NCI-H774 (cell line): ENCODE data around the gene DUOX2.

ENCODE experiments used
- DNase-seq: peaks from one replicate; lab custom pipeline; 2025; lab: John Stamatoyannopoulos, UW

Gene DUOX2

GRCh38 chr15:45114076-45114750 lies at the start of gene DUOX2, which contains the start of gene DUOXA2:
TSS of gene DUOX2 (minus strand) at chr15:45114172. CDS start at chr15:45113411, 761 bp downstream.
TSS of gene DUOXA2 (plus strand) at chr15:45114326. CDS start at chr15:45114606, 280 bp downstream.
- no peak for DNase-seq

GRCh38 chr15:45163508-45163856 lies 49.5 kb upstream of the DUOX2 start:
- no peak for DNase-seq

- DNase-seq, result peak; percentile 50
These were observed 49.0 kb upstream of the DUOX2 start for GRCh38 chr15:45162771-45163507.

DNA sequence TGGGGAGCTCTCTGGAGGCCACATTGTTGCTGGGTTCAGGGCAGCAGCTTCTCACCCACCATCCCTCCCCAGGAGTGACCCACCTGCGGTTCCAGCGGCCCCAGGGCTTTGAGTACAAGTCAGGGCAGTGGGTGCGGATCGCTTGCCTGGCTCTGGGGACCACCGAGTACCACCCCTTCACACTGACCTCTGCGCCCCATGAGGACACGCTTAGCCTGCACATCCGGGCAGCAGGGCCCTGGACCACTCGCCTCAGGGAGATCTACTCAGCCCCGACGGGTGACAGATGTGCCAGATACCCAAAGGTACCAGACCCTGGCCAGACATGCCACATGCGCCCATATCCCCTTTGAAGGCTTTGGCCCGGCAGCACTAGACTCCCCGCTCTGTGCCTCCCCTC lies 47.7 kb upstream of the DUOX2 start:
- DNase-seq, result no peak

- DNase-seq, result no peak
These were observed 44.0 kb upstream of the DUOX2 start for GRCh38 chr15:45157974-45158373.

GRCh38 chr15:45156744-45157455 lies 42.9 kb upstream of the DUOX2 start:
- no peak for DNase-seq

GRCh38 chr15:45155739-45156138 lies 41.8 kb upstream of the DUOX2 start:
- no peak for DNase-seq

- no peak for DNase-seq
These were observed 38.2 kb upstream of the DUOX2 start for GRCh38 chr15:45151998-45152828.

DNA sequence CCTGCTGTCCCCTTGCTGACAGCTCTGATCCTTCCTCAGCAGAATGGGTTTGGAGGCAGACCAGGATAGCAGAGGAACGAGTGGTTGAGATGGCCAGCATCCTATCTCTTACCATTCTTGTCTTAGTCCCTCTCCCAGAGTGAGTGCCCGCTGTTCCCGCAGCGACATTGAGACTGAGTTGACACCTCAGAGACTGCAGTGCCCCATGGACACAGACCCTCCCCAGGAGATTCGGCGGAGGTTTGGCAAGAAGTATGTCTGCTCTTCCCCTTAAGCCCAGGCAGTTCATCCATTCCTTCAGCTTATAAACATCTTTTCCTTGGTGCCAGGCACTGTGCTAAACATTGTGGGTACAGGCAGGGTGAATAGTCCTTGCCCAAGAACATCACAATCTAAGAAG lies 37.0 kb upstream of the DUOX2 start:
- DNase-seq, result no peak

- DNase-seq, result no peak
These were observed 36.5 kb upstream of the DUOX2 start for GRCh38 chr15:45150481-45150880.

GRCh38 chr15:45149060-45149459 lies 35.1 kb upstream of the DUOX2 start:
- DNase-seq, result no peak

DNA sequence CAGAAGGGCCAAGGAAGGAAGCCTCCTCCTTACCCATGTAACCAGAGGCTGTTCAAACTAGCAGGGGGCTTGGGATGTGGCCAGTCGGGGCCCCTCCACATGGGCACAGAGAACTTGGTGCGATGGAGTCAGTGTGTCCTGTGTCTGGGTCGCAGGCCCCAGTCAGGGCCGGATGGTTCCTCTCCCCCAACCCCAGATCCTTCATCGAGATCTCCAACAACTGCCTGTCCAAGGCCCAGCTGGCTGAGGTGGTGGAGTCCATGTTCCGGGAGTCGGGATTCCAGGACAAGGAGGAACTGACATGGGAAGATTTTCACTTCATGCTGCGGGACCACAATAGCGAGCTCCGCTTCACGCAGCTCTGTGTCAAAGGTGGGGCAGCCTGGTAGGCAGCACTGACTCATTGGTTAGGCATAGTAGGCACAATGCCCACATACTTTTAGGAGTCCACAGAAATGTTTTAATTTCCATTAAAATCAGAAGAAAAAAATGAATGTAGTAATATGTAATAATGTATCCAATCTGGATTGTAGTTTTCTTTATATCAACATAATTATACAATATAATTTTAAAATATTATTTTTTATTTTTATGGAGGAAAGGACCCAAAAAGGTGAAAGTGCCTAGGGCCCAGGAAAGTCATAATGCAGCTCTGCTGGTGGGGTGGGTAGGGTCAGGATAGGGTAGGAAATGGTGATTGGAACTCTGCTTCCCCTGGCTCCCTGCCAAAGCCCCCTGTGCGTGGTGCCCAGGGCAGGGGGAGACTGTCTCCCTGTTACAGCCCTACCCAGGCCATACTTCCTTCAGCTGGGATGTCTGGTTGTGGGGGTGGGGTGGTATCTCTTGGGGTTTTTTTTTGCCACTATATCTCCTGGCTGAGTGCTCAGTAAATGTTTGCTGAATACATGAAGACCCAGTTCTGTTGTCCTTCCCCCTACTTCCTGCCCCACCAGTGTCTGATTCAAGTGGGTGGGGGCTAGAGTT lies 34.4 kb upstream of the DUOX2 start:
- no peak for DNase-seq

- no peak for DNase-seq
These were observed 33.6 kb upstream of the DUOX2 start for GRCh38 chr15:45147606-45148005.

GRCh38 chr15:45146405-45146804 lies 32.4 kb upstream of the DUOX2 start:
- DNase-seq, result no peak

- DNase-seq, result no peak
These were observed 30.8 kb upstream of the DUOX2 start for GRCh38 chr15:45144775-45145174.

GRCh38 chr15:45143946-45144345 lies 30.0 kb upstream of the DUOX2 start:
- DNase-seq, result no peak

DNA sequence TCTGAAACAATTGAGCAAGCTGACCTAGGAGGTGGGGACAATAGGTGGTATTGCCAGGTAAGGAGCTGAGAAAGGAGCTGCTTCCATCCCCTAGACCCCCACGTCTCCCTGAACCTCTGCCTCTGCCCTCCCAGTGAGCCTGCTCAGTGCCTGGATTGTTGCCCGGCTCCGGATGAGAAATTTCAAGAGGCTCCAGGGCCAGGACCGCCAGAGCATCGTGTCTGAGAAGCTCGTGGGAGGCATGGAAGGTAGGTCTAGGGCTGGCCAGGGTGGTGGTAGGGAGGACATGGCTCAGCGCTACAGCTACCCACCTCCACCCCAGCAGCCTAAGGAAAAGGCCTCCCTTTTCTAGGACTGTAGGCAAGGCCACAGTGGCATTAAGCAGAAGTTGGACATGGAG lies 29.1 kb upstream of the DUOX2 start:
- DNase-seq, result no peak

DNA sequence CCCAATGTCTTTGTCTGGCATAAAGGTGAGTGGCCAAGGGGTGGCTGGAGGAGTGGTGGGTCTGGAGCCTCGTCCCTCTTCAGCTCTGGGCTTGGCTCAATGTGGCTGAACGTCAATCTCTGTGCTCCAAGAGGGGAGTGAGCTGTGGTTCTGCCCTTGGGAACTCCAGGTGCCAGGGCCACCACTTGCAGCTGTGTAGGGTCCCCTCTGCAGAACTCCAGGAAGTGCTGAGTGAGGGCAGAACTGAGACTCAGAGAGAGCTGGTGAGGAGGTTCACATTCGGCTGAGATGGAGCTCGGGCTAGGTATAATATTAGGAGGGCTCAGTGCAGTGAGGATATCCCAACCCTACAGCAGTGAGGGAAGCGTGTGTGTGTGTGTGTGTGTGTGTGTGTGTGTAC lies 27.4 kb upstream of the DUOX2 start:
- DNase-seq, result no peak

DNA sequence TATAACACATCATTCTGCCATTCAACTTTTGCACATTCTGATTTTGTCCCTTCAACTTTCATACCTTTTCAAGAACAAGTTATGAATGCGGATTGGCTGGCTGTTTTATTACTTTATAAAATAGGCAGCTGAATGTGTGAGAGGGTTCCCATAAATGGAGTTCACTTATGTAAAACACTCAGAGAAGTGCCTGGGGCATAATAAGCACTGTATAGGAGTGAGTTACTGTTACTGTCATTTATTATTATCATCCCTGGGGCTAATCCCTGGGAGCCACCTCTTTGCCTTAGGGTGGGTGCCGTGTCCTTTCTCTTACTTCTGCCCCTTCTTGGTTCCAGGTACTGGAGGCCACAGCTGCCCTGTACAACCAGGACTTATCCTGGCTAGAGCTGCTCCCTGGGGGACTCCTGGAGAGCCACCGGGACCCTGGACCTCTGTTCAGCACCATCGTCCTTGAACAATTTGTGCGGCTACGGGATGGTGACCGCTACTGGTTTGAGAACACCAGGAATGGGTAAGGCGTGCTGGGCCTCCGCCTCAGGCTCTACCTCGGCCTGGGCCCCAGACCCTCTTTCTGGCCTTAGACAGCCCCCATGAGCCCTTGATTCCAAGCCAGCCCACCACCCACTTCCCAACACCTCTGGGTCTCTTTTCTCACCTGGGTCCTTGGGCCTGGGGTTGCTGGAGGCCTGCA lies 26.7 kb upstream of the DUOX2 start:
- DNase-seq, result no peak

DNA sequence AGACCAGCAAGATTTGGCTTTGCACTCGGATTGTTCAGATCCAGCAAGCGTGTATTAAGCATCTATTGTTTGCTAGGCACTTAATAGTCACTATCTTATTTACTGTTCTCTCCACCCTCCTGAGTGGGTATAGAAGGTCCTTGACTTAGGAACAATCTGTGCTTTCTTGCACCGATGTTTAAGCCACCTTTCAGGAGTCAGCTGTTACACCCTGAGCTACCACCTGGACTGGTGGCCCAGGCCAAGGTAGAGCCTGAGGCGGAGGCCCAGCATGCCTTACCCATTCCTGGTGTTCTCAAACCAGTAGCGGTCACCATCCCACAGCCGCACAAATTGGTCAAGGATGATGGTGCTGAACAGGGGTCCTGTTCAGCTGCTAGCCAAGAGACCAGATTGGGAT lies 25.8 kb upstream of the DUOX2 start:
- DNase-seq, result no peak
